HG02798 (cell line): Measurements from ENCODE around the gene SPAG8.

ENCODE experiments used
- ATAC-seq: cut with Tn5 transposase; IDR thresholded peaks from one replicate; pipeline ENCODE4 v1.9.1; 2021; ENCODE audit warnings: mild to moderate bottlenecking; ENCODE audit not compliant: unreplicated experiment, poor library complexity

Gene SPAG8

GRCh38 chr9:35840881-35841644 lies 29.0 kb upstream of the SPAG8 start:
- ATAC-seq = no peak

GRCh38 chr9:35839926-35840325 lies 27.9 kb upstream of the SPAG8 start:
- ATAC-seq = no peak

GRCh38 chr9:35836595-35836994 lies 24.5 kb upstream of the SPAG8 start:
- no peak for ATAC-seq

- no peak for ATAC-seq
Measured at GRCh38 chr9:35835766-35836165, 23.7 kb upstream of the SPAG8 start.

DNA sequence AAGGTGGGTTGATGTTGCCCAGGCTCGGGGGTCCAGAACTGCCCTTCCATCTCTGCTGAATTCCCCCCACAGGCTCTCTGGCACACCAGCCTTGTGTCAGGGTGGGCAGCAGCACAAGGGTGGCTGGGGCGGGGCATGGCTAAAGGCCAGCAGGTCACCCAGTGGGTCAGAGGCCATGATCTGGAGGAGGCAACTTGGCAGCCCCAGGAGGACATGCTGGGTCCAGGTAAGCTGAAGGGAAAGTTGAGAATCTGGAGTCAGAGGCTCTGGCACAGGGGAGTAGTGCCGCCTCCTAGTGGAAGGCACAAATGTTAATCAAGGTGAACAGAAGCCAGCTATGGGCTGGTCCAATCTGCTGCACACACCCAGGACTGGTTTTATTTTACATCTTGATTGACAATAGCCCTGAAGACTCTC lies 23.2 kb upstream of the SPAG8 start:
- no peak for ATAC-seq

DNA sequence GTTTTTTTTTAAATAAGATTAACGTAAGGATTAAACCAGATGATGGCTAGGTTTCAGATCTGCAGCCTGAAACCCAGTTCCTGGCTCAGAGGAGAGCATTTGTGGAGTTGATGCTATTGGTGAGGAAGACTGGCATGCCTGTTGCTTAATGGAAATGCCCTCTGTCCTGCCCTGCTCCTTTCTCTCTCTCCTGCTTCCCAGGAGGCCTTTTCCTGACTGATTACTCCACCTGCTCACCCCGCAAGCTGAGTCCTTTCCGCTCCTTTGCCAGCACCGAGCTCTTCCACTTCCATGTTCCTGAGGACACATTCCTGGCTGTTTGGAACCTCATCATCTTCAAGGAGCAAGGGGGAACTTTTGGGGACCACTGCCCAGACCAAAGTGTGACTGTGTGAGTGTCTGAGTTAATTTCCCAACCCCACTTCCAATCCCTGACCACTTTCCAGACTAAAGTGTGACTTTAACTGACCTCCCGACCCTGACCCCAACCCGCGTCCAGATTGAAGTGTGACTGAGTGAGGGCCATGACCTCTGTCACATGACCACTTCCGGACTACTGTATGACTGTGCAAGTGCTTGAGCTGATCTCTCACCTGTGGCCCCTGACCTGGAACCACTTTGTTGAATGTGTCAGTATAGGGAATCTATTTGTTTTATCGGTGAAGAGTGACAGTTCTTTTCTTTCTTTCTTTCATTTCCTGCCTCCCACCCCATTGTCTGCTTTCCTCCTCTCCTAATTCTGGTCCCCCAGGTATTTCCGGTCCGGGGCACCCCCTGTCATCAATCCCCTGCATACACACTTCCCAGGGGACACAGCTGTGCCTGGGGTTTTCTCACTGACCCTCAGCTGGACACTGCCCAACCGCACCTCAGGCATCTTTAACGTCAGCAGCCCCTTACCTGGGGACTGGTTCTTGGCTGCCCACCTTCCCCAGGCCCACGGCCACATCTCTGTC lies 22.5 kb upstream of the SPAG8 start:
- ATAC-seq = no peak

DNA sequence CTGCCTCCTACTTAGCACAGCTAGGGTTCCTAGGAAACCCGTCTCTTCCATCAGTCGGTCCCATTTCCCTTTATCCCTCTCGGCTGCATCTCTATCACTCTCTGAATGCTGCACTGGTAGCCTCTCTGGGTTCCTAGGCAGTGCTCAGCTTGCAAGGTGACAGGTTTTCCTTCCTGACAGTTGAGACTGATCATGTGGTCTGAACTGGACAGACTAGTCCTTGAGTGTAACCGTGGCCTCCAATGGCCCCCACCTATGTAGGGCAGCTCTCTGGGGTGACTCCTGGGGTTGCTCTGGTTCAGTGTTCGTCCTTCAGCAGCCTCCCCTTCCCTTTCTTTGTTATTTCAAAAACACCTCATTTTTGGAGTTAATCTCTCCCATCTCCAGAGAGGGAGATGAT lies 20.8 kb upstream of the SPAG8 start:
- ATAC-seq = no peak

GRCh38 chr9:35831040-35831439 lies 19.0 kb upstream of the SPAG8 start:
- no peak for ATAC-seq

DNA sequence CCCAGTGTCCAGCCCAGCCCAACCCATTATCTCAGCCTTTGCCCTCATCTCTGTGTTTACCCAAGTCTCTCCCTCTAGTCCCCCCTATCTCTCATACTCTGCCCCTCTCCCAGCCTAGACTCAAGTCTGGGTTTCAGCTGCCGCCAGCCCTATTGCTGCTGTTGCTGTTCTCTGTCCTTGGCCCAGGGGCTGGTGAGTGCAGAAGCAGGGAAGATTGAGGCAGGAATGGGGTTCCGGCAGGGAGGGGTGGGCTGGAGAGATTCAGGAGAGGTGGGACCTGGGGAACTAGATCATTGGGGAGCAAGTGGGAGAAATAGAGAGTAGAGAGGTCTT lies 17.7 kb upstream of the SPAG8 start:
- no peak for ATAC-seq

GRCh38 chr9:35829084-35829763 lies 17.2 kb upstream of the SPAG8 start, which contains the start of gene TMEM8B:
Gene TMEM8B (plus strand): TSS chr9:35829228. CDS start chr9:35829448, 220 bp downstream.
- ATAC-seq = peak; percentile 80

DNA sequence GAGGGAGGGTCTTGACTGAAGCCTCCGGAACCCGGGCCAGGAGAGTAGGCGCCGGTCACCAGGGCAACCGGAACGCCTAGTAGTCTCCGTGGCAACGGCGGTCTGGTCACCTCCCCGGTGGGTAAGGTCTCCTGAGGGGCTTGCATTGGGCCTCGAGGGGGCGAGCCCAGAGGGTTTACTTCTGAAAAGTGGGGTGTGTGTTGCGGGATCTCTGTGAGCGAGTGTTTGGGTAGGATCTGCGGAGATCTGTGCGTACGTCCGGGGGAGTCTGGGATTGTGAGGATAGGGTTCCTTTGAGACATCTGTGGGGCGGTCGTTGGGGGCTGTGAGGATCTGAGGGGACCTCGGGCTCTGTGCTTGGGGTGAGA lies 16.6 kb upstream of the SPAG8 start, which contains the start of gene FAM221B:
Gene FAM221B (minus strand): TSS at position 17 of the 368 bp plus-strand sequence. CDS start 2,571 bp downstream, outside the sequence.
- ATAC-seq = no peak

DNA sequence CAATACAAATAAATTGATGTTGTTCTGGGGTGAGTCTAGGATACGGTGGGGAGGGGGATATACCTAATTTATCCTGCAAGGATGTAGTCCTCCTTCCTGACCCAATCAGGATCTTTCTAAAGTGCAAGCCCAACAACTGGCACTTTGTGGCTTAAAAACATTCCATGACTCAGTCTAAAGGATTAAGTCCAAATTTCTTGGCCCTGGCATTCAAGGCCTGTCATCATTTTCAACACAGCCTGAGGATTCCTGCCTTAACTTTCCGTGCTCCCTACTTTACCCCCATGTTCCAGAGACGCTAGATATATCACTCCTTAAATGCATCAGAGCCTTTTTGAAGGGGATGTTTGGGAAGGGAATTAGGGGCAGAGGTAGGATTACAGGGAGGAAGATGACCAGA lies 15.4 kb upstream of the SPAG8 start:
- ATAC-seq = no peak

DNA sequence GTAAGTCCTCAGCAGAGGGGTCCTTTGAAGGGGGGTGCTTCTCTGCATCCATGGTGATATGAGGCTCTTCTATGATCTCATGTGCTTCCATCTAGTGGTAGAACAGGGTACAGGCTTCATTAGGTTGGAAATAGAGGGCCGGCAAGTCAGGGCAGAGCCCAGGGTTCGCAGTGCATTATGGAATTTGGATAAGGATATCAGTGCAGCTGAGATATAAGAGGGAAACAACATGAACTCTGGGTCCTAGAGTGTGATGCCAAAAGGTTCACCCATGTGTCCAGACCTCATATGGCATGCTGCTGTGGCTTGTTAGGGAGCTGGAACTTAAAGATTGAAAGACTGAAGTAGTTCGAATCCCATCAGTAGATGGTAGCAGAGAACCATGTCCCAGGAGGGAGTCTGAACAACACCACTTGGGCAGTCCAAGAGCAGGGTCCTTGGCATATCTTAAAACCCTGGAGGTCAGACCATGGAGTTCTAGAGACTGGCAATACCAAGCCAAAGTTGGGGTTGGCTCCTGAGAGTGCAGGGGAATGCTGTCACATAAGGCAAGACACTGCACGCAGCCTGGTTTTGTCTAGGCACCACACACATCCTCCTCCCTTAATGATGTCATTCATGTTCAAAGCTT lies 14.1 kb upstream of the SPAG8 start:
- peak; percentile 46 for ATAC-seq

DNA sequence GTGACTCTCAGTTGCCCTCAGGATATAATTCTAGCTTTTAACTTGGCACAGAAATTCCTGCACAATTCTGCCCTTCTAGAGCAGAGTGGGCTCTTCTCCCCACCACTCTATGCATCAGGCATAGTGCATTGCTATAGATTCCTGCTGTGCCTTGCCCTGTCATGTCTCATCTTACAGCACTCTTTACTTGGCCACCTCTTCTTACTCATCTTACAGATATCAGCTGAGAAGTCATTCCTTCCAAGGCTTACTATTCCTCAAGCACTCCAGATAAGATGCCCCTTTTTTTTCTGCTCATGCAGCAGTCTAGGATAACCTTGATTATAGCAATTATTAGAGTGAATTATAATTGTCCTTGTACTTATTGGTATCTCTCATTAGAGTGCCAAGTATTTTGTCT lies 10.9 kb upstream of the SPAG8 start:
- ATAC-seq = no peak

DNA sequence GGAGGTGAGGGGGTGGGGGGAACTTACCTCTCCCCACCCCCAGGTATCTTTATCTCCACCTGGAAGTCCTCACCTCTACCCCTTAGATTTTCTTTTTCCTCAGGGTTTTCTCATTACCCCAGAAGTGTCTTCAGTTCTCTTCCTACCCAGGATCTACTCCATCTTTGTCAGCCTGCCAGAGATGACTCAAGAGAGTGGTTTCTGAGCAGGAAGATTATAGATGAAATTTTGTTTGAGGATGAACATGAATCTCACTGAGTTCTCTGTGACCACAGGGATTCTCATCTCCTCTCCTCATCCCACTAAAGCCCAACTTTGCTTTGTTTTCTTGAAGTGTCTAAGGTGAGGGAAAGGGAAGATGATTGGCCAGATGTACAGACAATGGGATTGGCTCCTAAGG lies 8.0 kb upstream of the SPAG8 start:
- no peak for ATAC-seq

GRCh38 chr9:35818341-35818740 lies 6.3 kb upstream of the SPAG8 start:
- no peak for ATAC-seq

- no peak for ATAC-seq
Measured at GRCh38 chr9:35816708-35817107, 4.6 kb upstream of the SPAG8 start.

- peak; percentile 79 for ATAC-seq
Measured at GRCh38 chr9:35814841-35815543, 2.9 kb upstream of the SPAG8 start, which contains the start of gene HINT2. Gene HINT2 (minus strand): TSS chr9:35815042. CDS start chr9:35814979, 63 bp downstream.

DNA sequence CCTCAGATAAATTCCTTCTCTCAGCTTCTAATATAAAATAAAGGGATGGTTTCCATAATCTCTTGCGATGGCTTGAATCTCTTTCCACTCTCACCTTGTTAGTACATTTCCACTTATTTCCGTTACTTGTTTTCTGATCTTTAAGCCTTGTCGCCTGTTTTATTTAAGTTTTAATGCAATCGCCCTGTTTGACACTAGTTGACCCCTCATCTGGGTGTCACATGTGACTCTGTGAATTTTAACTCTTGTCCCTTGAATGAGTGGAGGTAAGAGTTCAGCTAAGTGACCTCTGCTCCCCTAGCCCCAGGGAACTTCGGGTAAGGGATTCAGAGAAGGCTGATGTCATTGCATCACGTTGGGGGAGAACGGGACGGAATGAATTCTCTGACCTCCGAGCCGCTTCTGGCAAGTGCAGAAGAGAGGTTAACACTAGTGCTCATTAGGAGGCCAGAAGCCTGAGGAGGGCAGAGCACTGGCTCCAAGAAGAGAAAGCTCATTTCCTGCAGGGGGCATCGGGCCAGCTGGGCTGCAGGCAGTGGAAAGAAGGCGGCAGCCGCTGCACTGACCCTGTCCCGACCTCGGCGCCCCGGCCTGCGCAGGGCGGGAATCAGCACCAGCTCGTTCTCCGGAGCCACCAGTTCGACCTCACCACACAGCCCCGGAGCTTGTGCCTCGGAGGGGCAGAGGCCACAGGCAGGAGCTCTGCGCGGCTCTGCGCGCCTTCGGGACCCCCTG lies 2.2 kb upstream of the SPAG8 start:
- ATAC-seq = peak; percentile 19
